ENCODE results near the gene LELP1. TPM values are rescaled to one million over a fixed set of nuclear protein-coding genes. Genes with fewer than 3 reads are reported as not detected.
"Not testable (repeated sequence)": the region's sequence is repeated elsewhere in the genome, so short reads cannot be mapped to it uniquely, and the experiment has no call there.

Gene LELP1
- total RNA-seq, 1 donor from 2014 or later, result not detected

- not testable (repeated sequence) for DNase-seq (ENCODE audit: low spot score)
These were observed 26.0 kb downstream of the LELP1 start for GRCh38 chr1:153229076-153229829.

GRCh38 chr1:153231363-153231762 lies 28.1 kb downstream of the LELP1 start:
- DNase-seq (ENCODE audit: low spot score), result no peak

DNA sequence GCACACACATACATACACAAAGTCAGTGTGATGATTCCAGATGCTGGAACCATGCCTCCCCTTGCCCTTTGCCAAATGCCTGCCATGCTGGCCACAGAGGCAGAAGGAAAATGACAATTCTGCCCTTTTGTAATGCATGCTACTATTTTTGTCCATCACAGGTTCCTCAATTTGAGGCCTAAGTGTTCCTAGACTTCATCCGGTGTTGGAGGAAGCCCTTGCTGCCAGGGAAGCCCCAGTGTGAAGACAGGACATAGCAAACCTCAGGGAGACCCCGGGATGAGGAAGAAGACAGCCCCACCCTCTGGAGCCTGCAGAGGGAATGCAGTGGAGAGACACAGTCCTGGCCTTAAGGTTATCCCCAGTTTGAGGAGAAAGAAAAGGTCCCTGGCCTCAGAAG lies 28.6 kb downstream of the LELP1 start:
- no peak for DNase-seq (ENCODE audit: low spot score)

- DNase-seq (ENCODE audit: low spot score), result no peak
These were observed 29.3 kb downstream of the LELP1 start for GRCh38 chr1:153232553-153232952.

DNA sequence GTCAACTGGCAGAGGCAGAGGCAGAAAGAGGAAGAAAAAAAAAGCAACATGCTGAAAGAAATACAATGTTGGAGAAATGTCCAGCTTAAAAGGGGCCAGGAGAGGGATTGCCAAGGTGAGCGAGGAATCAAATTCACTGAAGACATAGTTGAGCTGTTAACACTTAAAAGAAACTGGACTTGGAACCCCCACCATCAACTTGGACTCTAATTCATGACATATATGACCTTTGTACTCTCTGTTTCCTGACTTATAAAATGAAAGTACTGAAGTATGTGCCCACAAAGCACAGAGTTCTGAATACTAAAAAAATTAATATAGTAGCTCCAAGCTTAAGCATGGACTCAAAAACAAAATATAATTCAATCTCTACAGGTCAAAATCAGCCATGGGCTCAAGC lies 30.2 kb downstream of the LELP1 start:
- DNase-seq (ENCODE audit: low spot score), result no peak

GRCh38 chr1:153238527-153238926 lies 35.3 kb downstream of the LELP1 start:
- DNase-seq (ENCODE audit: low spot score), result no peak

DNA sequence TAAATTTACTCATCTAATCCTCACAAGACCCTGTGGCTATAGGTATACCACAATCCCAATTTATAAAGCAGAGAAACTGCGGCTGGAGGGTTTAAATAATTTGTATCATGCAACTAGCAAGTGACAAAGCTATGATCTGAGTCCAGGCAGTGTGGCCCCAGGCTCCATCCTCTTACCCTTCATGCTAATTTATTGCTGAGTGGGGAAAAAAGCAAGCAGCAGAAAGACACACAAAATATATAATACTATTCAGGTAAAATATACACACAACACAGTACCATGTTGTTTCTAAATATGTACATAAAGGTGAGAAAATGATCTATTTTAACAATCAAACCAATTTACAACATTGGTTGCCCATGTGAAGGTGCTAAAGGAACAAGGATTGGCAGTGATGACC lies 38.9 kb downstream of the LELP1 start:
- DNase-seq (ENCODE audit: low spot score), result no peak

GRCh38 chr1:153245466-153245865 lies 42.2 kb downstream of the LELP1 start:
- peak; percentile 2 for DNase-seq (ENCODE audit: low spot score)

- DNase-seq (ENCODE audit: low spot score), result peak; percentile 6
These were observed 42.8 kb downstream of the LELP1 start for GRCh38 chr1:153246018-153246417.

- DNase-seq (ENCODE audit: low spot score), result peak; percentile 0
These were observed 43.6 kb downstream of the LELP1 start for GRCh38 chr1:153246825-153247224.

DNA sequence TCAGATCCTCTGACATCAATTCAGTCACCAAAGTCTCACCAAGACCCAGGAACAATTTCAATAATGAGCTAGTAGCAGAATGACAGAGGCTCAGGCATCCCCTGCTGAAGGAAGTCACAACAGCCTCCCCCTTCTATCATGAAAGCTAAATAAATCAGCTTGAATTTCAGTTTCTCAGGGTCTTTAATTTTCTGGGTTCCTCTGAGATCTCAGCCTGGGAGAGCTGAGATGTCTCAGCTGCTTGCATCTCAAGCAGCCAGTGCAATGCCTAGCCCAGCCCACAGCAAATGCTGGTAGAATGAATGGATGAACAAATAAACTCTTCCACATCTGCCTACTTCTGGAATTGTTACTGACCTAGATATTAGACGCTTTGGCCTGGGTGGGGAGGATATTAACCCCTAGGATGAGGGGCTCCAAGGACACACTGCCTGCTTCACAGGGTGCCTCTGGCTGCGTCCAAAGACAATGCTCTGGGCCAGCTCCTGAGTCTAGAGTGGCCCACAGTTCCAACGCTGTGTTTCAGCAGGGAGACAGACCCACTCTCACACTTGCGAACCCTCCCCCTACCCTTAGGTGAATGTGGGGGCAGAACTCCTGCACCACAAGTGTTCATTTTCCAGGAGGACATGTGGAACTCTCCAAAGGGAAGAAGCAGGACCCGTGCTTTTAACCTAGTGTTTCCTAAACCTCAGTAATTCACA lies 45.1 kb downstream of the LELP1 start:
- no peak for DNase-seq (ENCODE audit: low spot score)

DNA sequence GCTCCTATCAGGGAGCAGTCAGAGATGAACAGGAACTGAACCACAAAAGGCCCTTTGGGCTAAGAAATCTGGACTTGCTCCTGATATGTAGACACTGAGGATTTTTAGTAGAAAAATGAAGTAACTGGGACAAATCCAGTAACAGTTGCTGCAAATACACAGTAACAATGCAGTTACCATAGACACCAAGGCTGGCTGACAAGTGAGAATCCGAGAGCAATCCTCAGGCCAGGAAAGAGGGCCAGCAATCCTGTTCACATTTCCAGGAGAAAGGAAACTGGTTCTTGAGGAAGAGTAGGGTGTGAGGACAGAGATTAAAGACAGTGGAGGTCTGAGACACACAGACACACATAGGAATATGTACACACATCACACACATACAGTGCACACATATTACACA lies 46.9 kb downstream of the LELP1 start:
- DNase-seq (ENCODE audit: low spot score), result no peak

DNA sequence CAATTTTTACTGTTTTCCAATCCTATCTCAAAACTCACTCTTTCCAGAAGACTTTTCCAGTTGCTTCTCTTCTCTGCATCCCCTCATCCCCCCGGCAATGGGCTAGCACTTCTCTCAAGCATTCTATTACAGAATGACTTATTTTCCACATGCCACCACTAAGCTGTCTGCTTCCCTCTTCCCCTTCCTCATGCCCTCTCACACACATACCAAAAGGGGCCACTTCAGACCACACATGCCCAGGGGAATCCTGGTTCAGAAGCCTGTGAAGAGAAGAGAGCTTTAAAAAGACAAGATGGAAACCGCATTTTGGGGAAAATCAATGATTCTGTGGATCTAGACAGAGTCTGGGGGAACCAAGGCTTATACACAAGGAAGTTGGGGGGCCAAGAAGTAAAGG lies 47.9 kb downstream of the LELP1 start:
- DNase-seq (ENCODE audit: low spot score), result no peak

DNA sequence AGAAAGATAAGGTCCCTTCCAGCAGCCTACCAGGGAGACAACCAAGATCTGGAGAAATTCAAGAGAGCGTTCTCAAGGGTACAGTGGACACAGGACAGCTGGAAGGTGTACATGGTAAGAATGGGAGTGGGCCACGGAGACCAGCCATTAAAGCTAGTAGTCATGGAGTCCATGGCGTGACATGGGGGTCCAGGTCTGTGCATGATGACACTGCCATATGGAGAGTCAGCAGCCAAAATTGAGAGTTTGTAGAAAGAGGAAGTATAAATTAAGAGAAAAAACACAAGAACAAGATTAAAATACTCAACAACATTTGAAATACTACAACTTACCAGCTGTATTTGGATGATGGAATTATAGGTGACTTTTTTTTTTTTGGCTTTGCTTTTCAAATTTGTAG lies 48.3 kb downstream of the LELP1 start:
- DNase-seq (ENCODE audit: low spot score), result no peak

GRCh38 chr1:153251988-153252387 lies 48.8 kb downstream of the LELP1 start:
- no peak for DNase-seq (ENCODE audit: low spot score)

DNA sequence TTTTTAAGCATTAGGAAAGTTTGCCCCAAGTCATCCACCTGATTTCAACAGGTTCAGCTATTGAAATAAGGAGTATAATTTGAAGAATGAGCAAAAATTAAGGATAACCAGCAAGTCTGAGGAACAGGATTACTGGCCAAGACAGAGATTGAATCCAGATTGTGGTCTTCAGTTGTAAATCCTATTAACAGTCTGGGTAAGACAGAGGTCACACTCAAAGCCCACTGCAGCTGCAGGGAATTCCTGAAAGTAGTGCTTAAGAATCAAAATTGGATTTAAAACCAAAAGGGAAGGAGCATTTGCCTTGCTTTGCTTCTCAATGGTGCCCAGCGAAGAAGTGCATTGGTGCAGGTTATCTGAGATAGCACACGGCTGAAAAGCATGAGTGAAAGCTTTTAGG lies 49.8 kb downstream of the LELP1 start:
- DNase-seq (ENCODE audit: low spot score), result no peak

DNA sequence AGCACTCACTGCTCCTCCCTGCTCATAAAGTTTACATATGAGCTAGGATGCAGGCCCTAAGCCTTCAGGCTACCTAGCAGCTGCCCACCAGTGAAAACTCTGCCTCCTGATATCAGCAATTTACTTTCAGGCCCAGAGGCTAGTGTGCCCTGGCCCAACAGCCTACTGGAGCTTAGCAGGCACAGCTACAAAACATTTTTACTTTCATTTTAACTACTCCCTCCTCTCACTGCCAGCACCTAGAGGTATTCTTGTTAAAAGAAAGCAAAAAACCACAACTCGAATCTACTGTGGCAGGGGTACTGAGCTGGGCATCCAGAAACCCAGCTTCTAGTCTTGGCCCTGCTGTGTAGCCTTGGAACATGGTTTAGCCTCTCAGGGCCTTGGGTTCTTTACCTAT lies 50.5 kb downstream of the LELP1 start:
- DNase-seq (ENCODE audit: low spot score), result no peak

Other genes with a start within 250 kb of the LELP1 start
- not detected for gene SPRR4, start 232.8 kb upstream of the LELP1 start, total RNA-seq
- not detected for gene SPRR1A, start 219.3 kb upstream of the LELP1 start, total RNA-seq
- gene SPRR3, start 201.7 kb upstream of the LELP1 start, total RNA-seq, result 42.5 TPM
- gene SPRR1B, start 172.2 kb upstream of the LELP1 start, total RNA-seq, result not detected
- not detected for gene SPRR2D, start 162.3 kb upstream of the LELP1 start, total RNA-seq
- gene SPRR2A, start 145.9 kb upstream of the LELP1 start, total RNA-seq, result not detected
- not detected for gene SPRR2B, start 131.8 kb upstream of the LELP1 start, total RNA-seq
- not detected for gene SPRR2E, start 108.9 kb upstream of the LELP1 start, total RNA-seq
- gene SPRR2F, start 89.9 kb upstream of the LELP1 start, total RNA-seq, result not detected
- not detected for gene SPRR2G, start 52.5 kb upstream of the LELP1 start, total RNA-seq
- not detected for gene PRR9, start 14.2 kb downstream of the LELP1 start, total RNA-seq
- gene LORICRIN, start 56.3 kb downstream of the LELP1 start, total RNA-seq, result not detected
- gene PGLYRP3, start 109.5 kb downstream of the LELP1 start, total RNA-seq, result not detected
- gene PGLYRP4, start 145.4 kb downstream of the LELP1 start, total RNA-seq, result not detected
- 19.1 TPM for gene S100A9, start 154.4 kb downstream of the LELP1 start, total RNA-seq
- gene S100A12, start 172.2 kb downstream of the LELP1 start, total RNA-seq, result 0.75 TPM
- gene S100A8, start 187.6 kb downstream of the LELP1 start, total RNA-seq, result 7.0 TPM
- gene S100A7A, start 213.1 kb downstream of the LELP1 start, total RNA-seq, result not detected